ENCODE measurements around the gene GOLGA8M. TPM values are rescaled to one million over a fixed set of nuclear protein-coding genes. Genes with fewer than 3 reads are reported as not detected.
"Not testable (repeated sequence)": the region's sequence is repeated elsewhere in the genome, so short reads cannot be mapped to it uniquely, and the experiment has no call there.

GOLGA8M gene
- total and polyA plus RNA-seq, 3 donors from 2014 or later = 7.2 to 17.6 (median 8.7) TPM

- Histone ChIP-seq H3K4me1 (no peaks in the 10 kb centered on the region), H3K27me3 (no peaks in the 10 kb centered on the region), H3K36me3 (ENCODE audit: low read depth, missing control alignments) (no peaks in the 10 kb centered on the region), H3K27ac (no peak overlapping the region), H3K4me3 (no peak overlapping the region), H3K9me3 (no peaks in the 10 kb centered on the region)
- TF ChIP-seq CTCF (IDR thresholded peaks at IDR 0.05) (no peak), POLR2A (IDR thresholded peaks at IDR 0.05) (no peak)
- DNase-seq = no peak
- intact Hi-C loops (cut with DNase I; ENCODE audit: low total_unique reads) = no loop called here
- WGBS, 2 donors = 52 to 91% methylated on average over 14 of the region's 14 CpGs
Measured at GRCh38 chr15:28725556-28725955, 13.3 kb upstream of the GOLGA8M start.

GRCh38 chr15:28723986-28724385, 11.8 kb upstream of the GOLGA8M start:
- H3K36me3 ChIP-seq (ENCODE audit: low read depth, missing control alignments); H3K27ac ChIP-seq; H3K4me3 ChIP-seq; intact Hi-C loops (cut with DNase I; ENCODE audit: low total_unique reads); H3K27me3 ChIP-seq; DNase-seq; H3K4me1 ChIP-seq; H3K9me3 ChIP-seq: not testable (repeated sequence)
- whole genome bisulfite sequencing, 2 donors = 83 to 88% methylated on average over 2 to 4 of the region's 5 CpGs

- 59 to 68% methylated on average over 4 of the region's 4 CpGs for WGBS, 2 donors
- DNase-seq; H3K27ac ChIP-seq; H3K9me3 ChIP-seq; H3K27me3 ChIP-seq; H3K4me3 ChIP-seq; H3K4me1 ChIP-seq; intact Hi-C loops (cut with DNase I; ENCODE audit: low total_unique reads); H3K36me3 ChIP-seq (ENCODE audit: low read depth, missing control alignments): not testable (repeated sequence)
Measured at GRCh38 chr15:28719626-28720025, 7.4 kb upstream of the GOLGA8M start.

GRCh38 chr15:28718576-28718975, 6.4 kb upstream of the GOLGA8M start:
- H3K36me3 ChIP-seq (ENCODE audit: low read depth, missing control alignments); H3K27me3 ChIP-seq; H3K9me3 ChIP-seq; H3K4me3 ChIP-seq; intact Hi-C loops (cut with DNase I; ENCODE audit: low total_unique reads); H3K27ac ChIP-seq; DNase-seq; H3K4me1 ChIP-seq: not testable (repeated sequence)
- 88 to 94% methylated on average over 11 of the region's 11 CpGs for WGBS, 2 donors

GRCh38 chr15:28714176-28714575, 2.0 kb upstream of the GOLGA8M start:
- H3K4me3 ChIP-seq; H3K27ac ChIP-seq; intact Hi-C loops (cut with DNase I; ENCODE audit: low total_unique reads); H3K27me3 ChIP-seq; H3K4me1 ChIP-seq; H3K9me3 ChIP-seq; H3K36me3 ChIP-seq (ENCODE audit: low read depth, missing control alignments); DNase-seq: not testable (repeated sequence)
- 91% methylated on average over 4 of the region's 4 CpGs for WGBS, 2 donors

- intact Hi-C loops (cut with DNase I; ENCODE audit: low total_unique reads); H3K36me3 ChIP-seq (ENCODE audit: low read depth, missing control alignments); H3K27ac ChIP-seq; H3K4me3 ChIP-seq; H3K9me3 ChIP-seq; H3K4me1 ChIP-seq; DNase-seq; H3K27me3 ChIP-seq: not testable (repeated sequence)
- WGBS, 2 donors = 54 to 66% methylated on average over 6 to 8 of the region's 9 CpGs
Measured at GRCh38 chr15:28703927-28704326, 8.3 kb downstream of the GOLGA8M start.

- H3K36me3 ChIP-seq (ENCODE audit: low read depth, missing control alignments); H3K9me3 ChIP-seq; intact Hi-C loops (cut with DNase I; ENCODE audit: low total_unique reads); H3K27ac ChIP-seq; H3K27me3 ChIP-seq; DNase-seq; H3K4me3 ChIP-seq; H3K4me1 ChIP-seq: not testable (repeated sequence)
- WGBS, 2 donors = 68 to 80% methylated on average over 1 to 9 of the region's 11 CpGs
Measured at GRCh38 chr15:28702427-28702826, 9.8 kb downstream of the GOLGA8M start.

DNA sequence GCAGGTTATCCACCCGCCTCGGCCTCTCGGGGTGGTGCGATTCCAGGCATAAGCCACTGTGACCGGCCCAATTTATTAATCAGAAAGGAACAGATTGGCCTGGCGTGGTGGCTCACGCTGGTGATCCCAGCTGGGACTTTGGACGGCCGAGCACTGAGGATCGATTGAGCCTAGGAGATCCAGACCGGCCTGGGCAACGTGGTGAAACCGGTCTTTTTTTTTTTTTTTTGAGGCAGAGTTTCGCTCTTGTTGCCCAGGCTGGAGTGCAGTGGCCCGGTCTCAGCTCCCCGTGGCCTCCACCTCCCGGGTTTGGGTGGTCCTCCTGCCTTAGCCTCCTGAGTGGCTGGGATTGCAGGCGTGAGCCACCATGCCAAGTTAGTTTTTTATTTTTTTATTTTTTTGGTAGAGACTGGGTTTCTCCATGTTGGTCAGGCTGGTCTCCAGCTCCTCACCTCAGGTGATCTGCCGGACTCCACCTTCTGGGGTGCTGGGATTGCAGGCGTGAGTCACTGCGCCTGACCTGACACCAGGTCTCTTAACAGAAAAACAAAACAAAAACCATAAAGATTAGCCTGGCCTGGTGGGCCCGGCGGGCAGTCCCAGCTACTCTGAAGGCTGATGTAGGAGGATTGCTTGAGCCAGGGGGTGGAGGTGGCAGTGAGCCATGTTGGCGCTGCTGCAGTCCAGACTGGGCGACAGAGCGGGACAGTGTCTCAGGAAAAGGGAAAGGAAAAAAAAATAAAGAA, 18.0 kb downstream of the GOLGA8M start:
- not testable (repeated sequence) for H3K27ac ChIP-seq
- 54 to 81% methylated on average over 26 of the region's 26 CpGs for WGBS, 2 donors

DNA sequence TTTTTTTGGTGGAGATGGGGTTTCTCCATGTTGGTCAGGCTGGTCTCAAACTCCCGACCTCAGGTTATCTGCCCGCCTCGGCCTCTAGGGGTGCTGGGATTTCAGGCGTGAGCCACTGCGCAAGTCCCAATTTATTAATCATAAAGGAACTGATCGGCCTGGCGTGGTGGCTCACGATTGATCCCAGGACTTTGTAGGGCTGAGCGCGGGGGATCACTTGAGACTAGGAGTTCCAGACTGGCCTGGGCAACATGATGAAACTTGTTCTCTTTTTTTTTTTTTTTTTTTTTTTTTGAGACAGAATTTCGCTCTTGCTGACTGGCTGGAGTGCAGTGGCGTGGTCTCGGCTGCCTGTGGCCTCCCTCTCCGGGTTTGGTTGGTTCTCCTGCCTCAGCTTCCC, 19.2 kb downstream of the GOLGA8M start:
- H3K4me3 ChIP-seq; H3K27ac ChIP-seq; H3K4me1 ChIP-seq; intact Hi-C loops (cut with DNase I; ENCODE audit: low total_unique reads); H3K36me3 ChIP-seq (ENCODE audit: low read depth, missing control alignments); H3K9me3 ChIP-seq; H3K27me3 ChIP-seq; DNase-seq: not testable (repeated sequence)
- WGBS, 2 donors = 48 to 59% methylated on average over 9 to 14 of the region's 14 CpGs

More for the DNA sequence above, 18.0 kb downstream of the GOLGA8M start:
- H3K4me1 ChIP-seq; H3K9me3 ChIP-seq; H3K27me3 ChIP-seq; intact Hi-C loops (cut with DNase I; ENCODE audit: low total_unique reads); DNase-seq; H3K4me3 ChIP-seq; H3K36me3 ChIP-seq (ENCODE audit: low read depth, missing control alignments): not testable (repeated sequence)

DNA sequence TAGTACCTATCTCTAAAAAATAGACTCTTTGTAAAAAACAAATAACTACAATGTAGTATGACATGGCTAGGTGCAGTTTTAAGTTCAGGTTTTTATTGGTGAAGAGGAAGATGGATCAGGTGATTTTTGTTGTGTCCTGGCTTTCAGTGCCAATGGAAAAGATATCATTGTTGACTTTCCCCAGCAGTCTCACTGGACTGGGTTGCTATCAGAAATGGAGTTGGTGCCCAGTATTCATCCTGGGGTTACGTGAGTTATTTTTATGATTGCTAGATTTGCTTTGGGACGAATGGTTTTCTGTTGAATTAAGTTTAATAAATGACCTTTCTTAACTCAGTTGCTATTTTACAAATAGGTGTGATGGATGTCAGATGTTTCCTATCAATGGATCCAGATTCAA, 38.7 kb downstream of the GOLGA8M start:
- H3K9me3 ChIP-seq; intact Hi-C loops (cut with DNase I; ENCODE audit: low total_unique reads); H3K4me3 ChIP-seq; H3K4me1 ChIP-seq; H3K27me3 ChIP-seq; DNase-seq; H3K36me3 ChIP-seq (ENCODE audit: low read depth, missing control alignments); H3K27ac ChIP-seq: not testable (repeated sequence)
- WGBS, 2 donors = no CpG with 5 or more reads among the region's 2 CpGs

DNA sequence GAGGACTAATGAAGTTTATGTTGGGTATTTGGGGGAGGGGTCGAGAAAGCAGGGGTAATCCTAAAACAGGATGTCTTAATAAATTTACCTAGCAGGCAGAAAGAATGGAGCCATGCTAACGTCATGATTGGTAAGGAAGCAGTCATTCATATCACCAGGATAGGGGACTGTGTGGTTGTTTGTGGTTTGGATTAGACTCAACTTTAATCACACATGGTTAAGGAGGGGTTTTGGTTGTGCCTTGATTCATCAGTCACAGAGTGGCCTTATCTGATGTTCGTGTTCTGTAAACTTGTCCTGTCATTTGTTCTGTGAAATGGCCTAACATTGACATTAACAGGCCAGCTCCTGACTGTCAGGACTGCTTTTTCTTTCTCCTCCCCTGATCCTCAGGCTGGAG, 40.1 kb downstream of the GOLGA8M start:
- H3K36me3 ChIP-seq (ENCODE audit: low read depth, missing control alignments); H3K4me1 ChIP-seq; DNase-seq; intact Hi-C loops (cut with DNase I; ENCODE audit: low total_unique reads); H3K27ac ChIP-seq; H3K4me3 ChIP-seq; H3K27me3 ChIP-seq; H3K9me3 ChIP-seq: not testable (repeated sequence)
- no CpG with 5 or more reads among the region's 3 CpGs for WGBS, 2 donors
